ENCODE measurements around the gene NEURL2. TPM values are rescaled to one million over a fixed set of nuclear protein-coding genes. Genes with fewer than 3 reads are reported as not detected.

The NEURL2 gene
- total RNA-seq, 4 donors from 2014 or later: 12.6 to 17.4 (median 16.1) TPM

DNA sequence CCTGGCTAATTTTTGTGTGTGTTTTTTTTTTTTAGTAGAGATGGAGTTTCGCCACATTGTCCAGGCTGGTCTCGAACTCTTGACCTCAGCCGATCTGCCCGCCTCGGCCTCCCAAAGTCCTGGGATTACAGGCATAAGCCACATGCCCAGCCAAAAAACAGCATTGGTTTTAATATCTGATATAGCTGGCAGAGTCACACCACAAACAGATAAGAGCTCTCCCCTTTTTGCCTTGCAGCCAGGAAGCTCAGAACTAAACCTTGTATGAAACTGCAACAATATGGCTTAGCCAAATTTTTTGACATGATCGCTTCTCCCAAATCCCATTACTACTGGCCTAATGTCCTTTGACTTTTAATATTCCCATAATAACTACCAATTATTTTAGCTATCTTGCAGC lies 38.7 kb downstream of the NEURL2 start:
- WGBS, 2 donors: 89 to 99% methylated on average over 6 of the region's 6 CpGs
- H3K4me3 ChIP-seq (replicated peaks in 1 of 3): no peak overlapping the region
- H3K27ac ChIP-seq: no peak overlapping the region
- peaks cover 10 to 20% of the 10 kb centered on the region in 2 donors for H3K4me1 ChIP-seq
- peaks cover 0 to 10% of the 10 kb centered on the region in 2 donors for H3K36me3 ChIP-seq
- intact Hi-C loops (cut with DNase I): no loop called here
- no peak for DNase-seq
- H3K27me3 ChIP-seq: no peaks in the 10 kb centered on the region
- no peak for TF ChIP-seq POLR2A (IDR thresholded peaks at IDR 0.05)
- TF ChIP-seq, protein P1, sequence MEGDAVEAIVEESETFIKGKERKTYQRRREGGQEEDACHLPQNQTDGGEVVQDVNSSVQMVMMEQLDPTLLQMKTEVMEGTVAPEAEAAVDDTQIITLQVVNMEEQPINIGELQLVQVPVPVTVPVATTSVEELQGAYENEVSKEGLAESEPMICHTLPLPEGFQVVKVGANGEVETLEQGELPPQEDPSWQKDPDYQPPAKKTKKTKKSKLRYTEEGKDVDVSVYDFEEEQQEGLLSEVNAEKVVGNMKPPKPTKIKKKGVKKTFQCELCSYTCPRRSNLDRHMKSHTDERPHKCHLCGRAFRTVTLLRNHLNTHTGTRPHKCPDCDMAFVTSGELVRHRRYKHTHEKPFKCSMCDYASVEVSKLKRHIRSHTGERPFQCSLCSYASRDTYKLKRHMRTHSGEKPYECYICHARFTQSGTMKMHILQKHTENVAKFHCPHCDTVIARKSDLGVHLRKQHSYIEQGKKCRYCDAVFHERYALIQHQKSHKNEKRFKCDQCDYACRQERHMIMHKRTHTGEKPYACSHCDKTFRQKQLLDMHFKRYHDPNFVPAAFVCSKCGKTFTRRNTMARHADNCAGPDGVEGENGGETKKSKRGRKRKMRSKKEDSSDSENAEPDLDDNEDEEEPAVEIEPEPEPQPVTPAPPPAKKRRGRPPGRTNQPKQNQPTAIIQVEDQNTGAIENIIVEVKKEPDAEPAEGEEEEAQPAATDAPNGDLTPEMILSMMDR (IDR thresholded peaks at IDR 0.05): no peak
- no peaks in the 10 kb centered on the region for H3K9me3 ChIP-seq

DNA sequence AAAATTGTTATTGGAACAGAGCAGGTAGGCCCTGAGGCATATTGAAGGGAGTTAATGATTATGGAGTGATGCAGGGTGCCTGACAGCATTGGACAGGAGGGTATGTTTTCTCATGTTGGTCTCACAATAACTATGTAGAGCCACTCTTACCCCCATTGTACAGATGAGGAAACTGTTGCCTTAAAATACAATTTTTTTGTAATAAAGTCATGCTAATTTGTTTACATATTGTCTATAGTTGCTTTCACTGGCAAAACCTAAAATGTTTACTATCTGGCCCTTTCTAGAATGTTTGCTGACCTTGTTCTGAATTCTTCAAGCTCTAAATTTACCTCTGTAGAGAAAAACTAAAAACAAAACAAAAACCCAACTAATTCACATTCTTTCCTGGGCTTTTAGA lies 39.5 kb downstream of the NEURL2 start:
- H3K27me3 ChIP-seq: no peaks in the 10 kb centered on the region
- H3K36me3 ChIP-seq: peaks cover under 1 to 15% of the 10 kb centered on the region in 2 donors
- no peaks in the 10 kb centered on the region for H3K9me3 ChIP-seq
- no peak for DNase-seq
- peaks cover 10 to 19% of the 10 kb centered on the region in 2 donors for H3K4me1 ChIP-seq
- H3K4me3 ChIP-seq (replicated peaks in 1 of 3): no peak overlapping the region
- no peak overlapping the region for H3K27ac ChIP-seq
- TF ChIP-seq, protein P1 (IDR thresholded peaks at IDR 0.05): no peak
- TF ChIP-seq POLR2A (IDR thresholded peaks at IDR 0.05): no peak
- intact Hi-C loops (cut with DNase I): no loop called here

DNA sequence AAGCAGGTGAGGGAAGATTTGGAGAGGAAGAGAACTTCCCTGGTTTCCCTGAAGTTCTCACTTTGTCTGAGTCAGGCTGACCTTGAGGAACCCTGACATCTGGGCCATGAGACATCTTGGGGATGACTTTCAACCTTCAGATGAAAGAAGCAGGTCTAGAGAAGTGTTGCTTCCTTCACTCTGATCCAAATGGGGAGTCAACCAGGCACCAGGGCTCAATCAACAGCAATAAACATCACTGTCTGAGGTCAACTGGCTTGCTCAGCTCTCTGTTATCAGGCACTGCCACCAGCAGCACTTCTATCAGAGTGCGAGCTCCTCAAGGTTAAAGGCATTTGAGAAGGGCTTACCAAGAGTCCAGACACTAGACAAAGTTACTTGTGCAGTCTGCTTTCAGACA lies 40.1 kb downstream of the NEURL2 start:
- Histone ChIP-seq H3K9me3 (no peaks in the 10 kb centered on the region), H3K27me3 (no peaks in the 10 kb centered on the region), H3K36me3 (peaks cover 6 to 21% of the 10 kb centered on the region in 2 donors), H3K27ac (no peak overlapping the region), H3K4me3 (replicated peaks in 1 of 3) (no peak overlapping the region), H3K4me1 (peaks cover 5 to 13% of the 10 kb centered on the region in 2 donors)
- no peak for DNase-seq
- intact Hi-C loops (cut with DNase I): no loop called here
- 88 to 94% methylated on average over 1 of the region's 1 CpG for WGBS, 2 donors
- TF ChIP-seq POLR2A (IDR thresholded peaks at IDR 0.05): no peak
- TF ChIP-seq, protein P1 (IDR thresholded peaks at IDR 0.05): no peak

DNA sequence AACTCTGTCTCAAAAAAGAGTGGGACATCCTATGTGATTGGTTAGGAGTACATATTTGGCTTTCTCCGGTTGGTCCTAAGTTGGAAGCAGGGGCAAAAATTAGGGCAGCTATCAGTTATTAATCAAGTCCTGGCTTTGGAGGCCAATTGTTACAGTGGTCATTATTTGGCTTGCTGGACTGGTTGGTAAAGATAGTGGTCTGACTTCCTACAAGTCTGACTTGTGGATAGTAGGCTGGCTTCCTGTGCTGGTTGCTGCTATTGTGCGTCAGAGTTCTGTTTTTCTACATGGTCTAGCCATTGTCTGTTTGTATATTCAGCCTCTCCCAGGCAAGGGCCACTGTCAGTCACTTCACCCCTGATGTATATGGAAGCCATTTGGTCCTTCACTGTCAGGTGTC lies 40.8 kb downstream of the NEURL2 start:
- no peak overlapping the region for H3K4me3 ChIP-seq (replicated peaks in 1 of 3)
- intact Hi-C loops (cut with DNase I): no loop called here
- 93 to 100% methylated on average over 2 of the region's 2 CpGs for WGBS, 2 donors
- H3K27ac ChIP-seq: no peak overlapping the region
- H3K36me3 ChIP-seq: peaks cover 7 to 27% of the 10 kb centered on the region in 2 donors
- no peak for TF ChIP-seq POLR2A (IDR thresholded peaks at IDR 0.05)
- TF ChIP-seq, protein P1 (IDR thresholded peaks at IDR 0.05): no peak
- H3K9me3 ChIP-seq: no peaks in the 10 kb centered on the region
- DNase-seq: no peak
- H3K27me3 ChIP-seq: no peaks in the 10 kb centered on the region
- peaks cover 0 to 6% of the 10 kb centered on the region in 2 donors for H3K4me1 ChIP-seq

DNA sequence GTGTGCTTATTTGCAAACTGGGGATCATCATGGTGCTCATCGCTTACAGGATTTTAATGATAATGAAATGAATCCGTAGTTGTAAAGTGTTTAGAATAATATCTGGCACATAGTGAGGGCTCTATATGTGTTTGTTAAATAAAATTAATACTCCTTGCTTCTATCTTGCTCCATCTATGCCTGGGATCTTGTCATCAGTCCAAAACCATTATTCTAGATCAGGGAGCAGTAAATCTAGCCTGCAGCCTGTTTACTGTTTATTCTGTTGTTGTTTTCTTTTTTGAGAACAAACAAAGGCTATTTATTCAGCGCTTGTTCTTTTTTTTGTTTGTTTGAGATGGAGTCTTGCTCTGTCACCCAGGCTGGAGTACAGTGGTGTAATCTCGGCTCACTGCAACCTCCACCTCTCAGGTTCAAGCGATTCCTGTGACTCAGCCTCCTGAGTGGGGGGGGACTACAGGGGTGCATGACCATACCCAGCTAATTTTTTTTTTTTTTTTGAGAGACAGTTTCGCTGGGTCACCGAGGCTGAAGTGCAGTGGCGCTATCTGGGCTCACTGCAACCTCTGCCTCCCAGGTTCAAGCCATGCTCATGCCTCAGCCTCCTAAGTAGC lies 41.9 kb downstream of the NEURL2 start:
- H3K27me3 ChIP-seq: no peaks in the 10 kb centered on the region
- TF ChIP-seq, protein P1 (IDR thresholded peaks at IDR 0.05): no peak
- no peak for TF ChIP-seq POLR2A (IDR thresholded peaks at IDR 0.05)
- DNase-seq: no peak
- H3K36me3 ChIP-seq: peaks cover 13 to 35% of the 10 kb centered on the region in 2 donors
- 95 to 96% methylated on average over 8 of the region's 8 CpGs for WGBS, 2 donors
- intact Hi-C loops (cut with DNase I): no loop called here
- H3K4me3 ChIP-seq (replicated peaks in 1 of 3): no peak overlapping the region
- no peaks in the 10 kb centered on the region for H3K9me3 ChIP-seq
- H3K27ac ChIP-seq: no peak overlapping the region
- no peaks in the 10 kb centered on the region for H3K4me1 ChIP-seq
